Activated T-cell treated with anti-CD3 and anti-CD28 coated beads for 24 hours (primary cell): ENCODE measurements around the gene FXYD6.

ENCODE experiments used
- DNase-seq: peaks from one replicate; pipeline ENCODE4 v3.0.0-alpha.2; 2020; ENCODE audit warnings: low read depth

Gene FXYD6

GRCh38 chr11:117842131-117842941 is 34.1 kb downstream of the FXYD6 start:
- DNase-seq, result no peak

GRCh38 chr11:117841551-117842031 is 34.9 kb downstream of the FXYD6 start:
- DNase-seq, result no peak

GRCh38 chr11:117840881-117841550 is 35.4 kb downstream of the FXYD6 start:
- no peak for DNase-seq

- DNase-seq, result no peak
Observed at GRCh38 chr11:117839936-117840813, 36.3 kb downstream of the FXYD6 start.

- DNase-seq, result no peak
Observed at GRCh38 chr11:117839380-117839881, 37.0 kb downstream of the FXYD6 start.

- no peak for DNase-seq
Observed at GRCh38 chr11:117838901-117839300, 37.6 kb downstream of the FXYD6 start.

GRCh38 chr11:117837791-117838190 is 38.7 kb downstream of the FXYD6 start:
- no peak for DNase-seq

GRCh38 chr11:117837070-117837776 is 39.2 kb downstream of the FXYD6 start:
- no peak for DNase-seq

- DNase-seq, result no peak
Observed at GRCh38 chr11:117836077-117836960, 40.1 kb downstream of the FXYD6 start.

GRCh38 chr11:117835576-117835975 is 40.9 kb downstream of the FXYD6 start:
- no peak for DNase-seq

- DNase-seq, result no peak
Observed at GRCh38 chr11:117834838-117835443, 41.5 kb downstream of the FXYD6 start.

GRCh38 chr11:117834068-117834810 is 42.2 kb downstream of the FXYD6 start:
- no peak for DNase-seq

GRCh38 chr11:117833401-117833891 is 43.0 kb downstream of the FXYD6 start:
- DNase-seq, result no peak

GRCh38 chr11:117832511-117832910 is 43.9 kb downstream of the FXYD6 start:
- DNase-seq, result no peak

- no peak for DNase-seq
Observed at GRCh38 chr11:117831661-117832415, 44.6 kb downstream of the FXYD6 start.

- DNase-seq, result no peak
Observed at GRCh38 chr11:117830674-117831351, 45.6 kb downstream of the FXYD6 start.

GRCh38 chr11:117830072-117830471 is 46.4 kb downstream of the FXYD6 start:
- no peak for DNase-seq

- no peak for DNase-seq
Observed at GRCh38 chr11:117829369-117829725, 47.1 kb downstream of the FXYD6 start.
